ENCODE data around the gene HIPK1.

- TF ChIP-seq CTCF (IDR thresholded peaks at IDR 0.05; ENCODE audit: insufficient read depth, low read length, poor library complexity, severe bottlenecking) (no peak), EZH2phosphoT487 (conservative IDR thresholded peaks at IDR 0.05; ENCODE audit: low read length) (no peak)
Measured at GRCh38 chr1:113983826-113984225, 54.7 kb downstream of the HIPK1 start.

Measured in SU-DHL-6 (cell line).